GM12891 (cell line): ENCODE data around the gene KCND1.
A peak's percentile ranks its signal among the peaks of the same experiment; 100 is the strongest.

Experiments
- DNase-seq: peaks from one replicate; pipeline ENCODE4 v3.0.0; 2011; ENCODE audit warnings: low spot score; ENCODE audit not compliant: insufficient read length
- FAIRE-seq: peaks from 2 replicates; lab custom pipeline; 2011; peaks lifted over from hg19 to GRCh38; lab: Jason Lieb, UNC
- PAX5 ChIP-seq: IDR thresholded peaks from 2 replicates; pipeline ENCODE4 v1.6.1; 2011; ENCODE audit warnings: low read length, moderate library complexity, mild to moderate bottlenecking; ENCODE audit not compliant: insufficient read depth, severe bottlenecking
- POLR2A ChIP-seq: IDR thresholded peaks from 2 replicates; pipeline ENCODE4 v1.6.1; 2011; ENCODE audit warnings: low read depth, low read length, control low read depth
- POLR2AphosphoS5 ChIP-seq: IDR thresholded peaks from 2 replicates; pipeline ENCODE4 v1.6.1; 2011; ENCODE audit warnings: low read depth, low read length, control low read depth
- POU2F2 ChIP-seq: IDR thresholded peaks from 2 replicates; pipeline ENCODE4 v1.6.1; 2011; ENCODE audit warnings: low read depth, mild to moderate bottlenecking, control low read depth, low read length, moderate library complexity
- SPI1 ChIP-seq: IDR thresholded peaks from 2 replicates; pipeline ENCODE4 v1.6.1; 2011; ENCODE audit warnings: low read depth, low read length, control low read depth
- TAF1 ChIP-seq: IDR thresholded peaks from 2 replicates; pipeline ENCODE4 v1.6.1; 2011; ENCODE audit warnings: low read depth, low read length, control low read depth

The KCND1 gene

DNA sequence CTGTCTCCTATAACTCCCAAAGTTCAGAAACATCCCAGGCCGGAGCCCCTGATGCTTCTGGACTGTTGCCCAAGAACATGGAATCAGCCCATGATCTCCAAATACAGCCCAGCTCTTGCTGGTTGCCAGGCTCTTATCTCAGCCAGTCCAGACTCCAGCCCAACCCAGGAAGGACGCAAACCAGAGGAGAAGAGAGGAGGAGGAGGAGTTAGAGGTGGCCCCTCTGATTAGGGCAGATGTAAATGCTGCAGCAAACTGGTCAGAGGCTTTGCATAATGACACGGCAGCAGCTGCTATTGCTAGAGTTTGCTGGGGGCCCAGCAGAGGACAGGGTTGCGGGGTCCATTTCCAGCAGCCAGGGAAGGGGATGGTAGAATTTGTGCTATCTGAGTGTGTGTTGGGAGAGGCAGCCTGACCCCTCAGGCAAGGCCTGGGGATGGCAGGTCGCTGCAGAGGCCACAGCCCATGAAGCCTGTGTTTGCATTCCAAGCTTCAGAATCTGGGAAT is 10.0 kb downstream of the KCND1 start:
- DNase-seq (no peak), FAIRE-seq (peak; percentile 90)
- peak; percentile 83; the same call in 1 of the 2 replicates for TF ChIP-seq POU2F2
- no peak for TF ChIP-seq TAF1

DNA sequence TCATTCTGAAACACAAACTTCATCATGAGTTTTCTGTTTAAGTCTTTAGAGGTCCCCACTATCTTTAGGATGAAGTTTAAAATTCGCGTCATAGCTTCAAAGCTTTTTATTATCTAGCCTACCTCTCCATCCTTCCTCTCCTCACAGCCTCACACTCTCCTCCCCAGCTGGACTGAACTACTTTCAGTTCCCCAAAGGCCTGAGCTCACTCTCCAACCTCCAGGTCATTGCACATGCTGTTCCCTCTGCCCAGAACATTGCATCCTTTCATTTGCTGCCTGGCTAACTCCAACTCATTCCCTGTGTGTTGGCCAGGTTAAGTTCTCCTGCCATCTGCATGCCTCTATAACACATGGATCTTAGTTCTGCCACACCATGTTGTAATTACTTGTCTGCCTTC is 11.4 kb downstream of the KCND1 start:
- TF ChIP-seq SPI1 = peak; percentile 93
- TF ChIP-seq POLR2AphosphoS5 = no peak
- no peak for TF ChIP-seq TAF1
- DNase-seq (no peak), FAIRE-seq (peak; percentile 89)

DNA sequence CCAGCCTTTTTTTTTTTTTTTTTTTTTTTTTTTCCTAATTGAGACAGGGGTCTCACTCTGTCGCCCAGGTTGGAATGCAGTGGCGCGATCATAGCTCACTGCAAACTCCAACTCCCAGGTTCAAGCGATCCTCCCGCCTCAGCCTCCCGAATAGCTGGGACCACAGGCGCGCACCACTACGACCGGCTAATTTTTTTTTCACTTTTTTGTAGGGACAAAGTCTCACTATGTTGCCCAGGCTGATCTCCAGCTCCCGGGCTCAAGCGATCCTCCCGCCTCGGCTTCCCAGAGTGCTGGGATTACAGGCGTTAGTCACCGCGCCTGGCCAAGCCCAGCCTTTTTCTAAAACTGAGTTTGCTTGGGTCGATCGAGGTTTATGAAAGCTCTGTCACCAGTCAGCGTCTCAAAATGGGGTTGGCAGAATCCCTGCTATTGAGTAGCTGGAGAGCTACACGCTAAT is 13.0 kb downstream of the KCND1 start:
- DNase-seq (no peak), FAIRE-seq (no peak)
- TF ChIP-seq POLR2AphosphoS5 (no peak), TAF1 (no peak)

DNA sequence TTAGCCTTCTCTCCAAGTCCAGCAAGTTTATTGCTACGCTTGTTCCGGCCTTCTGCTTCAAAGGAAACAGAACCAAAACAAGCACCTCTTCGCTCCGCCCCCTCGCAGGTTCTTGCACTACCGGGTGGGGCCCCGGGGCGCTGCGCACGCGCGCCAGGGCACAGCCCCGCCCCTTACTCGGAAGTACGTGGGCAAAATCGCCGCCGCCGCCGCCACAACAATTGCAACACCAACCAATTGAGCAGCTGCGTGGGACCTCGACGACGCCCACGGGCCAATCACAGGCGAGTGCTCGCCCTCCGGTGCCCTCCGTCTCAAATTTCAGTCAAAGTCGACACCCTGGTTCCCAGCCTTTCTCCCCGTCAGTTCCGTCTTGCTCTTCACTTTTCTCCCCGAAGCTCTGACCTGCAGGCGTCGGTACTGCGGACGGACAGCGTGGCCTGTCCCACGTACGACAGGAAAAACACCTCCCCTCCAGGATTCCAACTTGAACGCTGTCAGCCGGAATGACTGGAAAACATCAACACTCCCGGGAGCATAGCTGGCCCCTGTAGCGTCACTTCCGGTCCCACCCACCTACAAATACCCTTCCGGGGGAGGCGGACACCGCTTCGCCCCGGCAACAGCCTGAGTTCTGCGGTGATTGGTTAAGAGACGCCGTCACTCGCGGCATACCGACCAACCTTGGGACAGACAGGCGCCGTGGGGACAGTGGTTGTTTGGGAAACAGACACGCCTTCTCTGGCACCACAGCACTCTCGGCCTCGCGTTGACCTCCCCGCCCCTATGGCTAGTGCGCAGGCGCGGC is 13.6 kb downstream of the KCND1 start:
- peak; percentile 100 for FAIRE-seq

DNA sequence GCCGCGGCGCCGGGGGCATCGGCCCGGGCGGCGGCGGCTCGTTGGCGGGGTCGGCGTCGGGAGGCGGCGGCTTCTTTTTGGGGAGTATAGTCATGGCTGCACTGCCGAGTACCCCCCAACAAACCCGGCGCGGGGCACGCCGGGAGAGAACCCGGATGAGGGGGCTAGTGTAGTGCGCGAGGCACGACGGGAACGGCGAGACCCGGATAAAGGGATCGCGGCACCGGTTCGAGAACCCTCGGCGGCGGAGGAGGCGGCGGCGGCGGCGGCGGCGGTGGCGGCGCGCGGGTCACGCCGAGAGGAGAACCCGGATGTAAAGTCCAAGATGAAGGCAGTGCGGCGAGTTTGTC is 14.2 kb downstream of the KCND1 start, which contains the start of gene OTUD5:
Gene OTUD5 (minus strand): TSS at position 131 of the 350 bp plus-strand sequence. CDS start 37 bp downstream, at position 94.
- peak; percentile 68 for DNase-seq
- TF ChIP-seq POLR2AphosphoS5 (no peak), PAX5 (no peak), POLR2A (no peak), POU2F2 (no peak), TAF1 (no peak), SPI1 (no peak)
- FAIRE-seq = no peak

More for the DNA sequence above, 13.6 kb downstream of the KCND1 start:
- peak; percentile 74 for DNase-seq
- TF ChIP-seq POLR2A (peak; percentile 63; the same call in 1 of the 2 replicates), SPI1 (no peak), POU2F2 (no peak), POLR2AphosphoS5 (peak; percentile 71)

DNA sequence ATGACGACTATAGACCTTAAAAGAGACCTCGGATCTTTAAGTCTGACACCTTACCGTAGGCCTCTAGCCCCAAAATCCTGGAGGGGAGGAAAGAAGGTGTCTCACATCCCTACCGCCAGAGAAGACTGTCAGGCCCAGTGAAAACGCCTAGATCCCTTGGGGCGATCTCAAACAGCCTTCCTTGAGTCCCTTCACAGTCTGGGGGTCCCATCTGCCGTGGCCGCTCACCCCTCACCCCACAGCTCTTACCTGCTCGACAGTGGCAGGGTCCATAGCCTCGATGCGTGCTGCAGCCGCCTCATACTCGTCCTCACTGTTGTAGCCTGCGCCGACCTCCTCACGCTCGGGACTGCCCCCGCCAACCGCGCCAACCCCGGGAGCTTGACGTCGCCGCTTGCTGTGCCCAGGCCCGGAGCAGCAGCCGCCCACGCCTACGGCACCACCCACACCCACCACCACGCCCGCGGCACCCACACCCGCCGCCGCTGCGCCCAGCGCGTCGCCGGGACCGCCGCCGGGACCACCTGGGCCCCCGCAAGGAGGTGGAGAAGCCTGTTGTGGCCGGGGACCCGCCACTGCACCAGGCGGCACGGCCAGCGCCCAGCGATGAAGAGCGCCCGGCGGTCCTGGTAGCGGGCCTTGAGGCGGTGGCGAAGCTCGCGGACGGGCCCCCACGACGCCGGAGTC is 14.8 kb downstream of the KCND1 start:
- DNase-seq (no peak), FAIRE-seq (peak; percentile 94)
- no peak for TF ChIP-seq POLR2AphosphoS5
- no peak for TF ChIP-seq TAF1
- no peak for TF ChIP-seq POLR2A
- TF ChIP-seq POU2F2 = no peak
- TF ChIP-seq SPI1 = no peak
- no peak for TF ChIP-seq PAX5

DNA sequence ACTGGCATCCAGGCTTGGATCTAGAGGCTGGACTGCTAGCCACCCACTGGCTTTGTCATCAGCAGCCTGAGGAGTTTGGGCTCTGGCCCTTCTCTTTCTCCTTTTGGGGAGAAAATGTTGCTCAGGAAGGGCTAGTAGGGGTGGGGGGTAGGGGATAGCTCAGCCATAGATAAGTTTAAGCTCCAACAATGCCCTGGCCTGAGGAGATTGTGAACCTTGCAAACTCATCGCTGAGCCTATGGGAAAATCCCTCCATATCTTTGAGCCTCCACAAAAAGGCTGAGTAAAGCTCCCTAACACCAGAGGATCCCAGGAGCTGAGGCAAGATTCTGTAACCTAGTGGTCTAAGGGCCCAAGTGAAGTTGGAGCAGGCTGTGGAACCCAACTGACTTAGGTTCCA is 23.1 kb downstream of the KCND1 start:
- no peak for TF ChIP-seq SPI1
- TF ChIP-seq POU2F2 = no peak
- TF ChIP-seq POLR2A = no peak
- no peak for TF ChIP-seq POLR2AphosphoS5
- no peak for TF ChIP-seq PAX5
- TF ChIP-seq TAF1 = no peak
- FAIRE-seq = no peak
- DNase-seq = no peak

DNA sequence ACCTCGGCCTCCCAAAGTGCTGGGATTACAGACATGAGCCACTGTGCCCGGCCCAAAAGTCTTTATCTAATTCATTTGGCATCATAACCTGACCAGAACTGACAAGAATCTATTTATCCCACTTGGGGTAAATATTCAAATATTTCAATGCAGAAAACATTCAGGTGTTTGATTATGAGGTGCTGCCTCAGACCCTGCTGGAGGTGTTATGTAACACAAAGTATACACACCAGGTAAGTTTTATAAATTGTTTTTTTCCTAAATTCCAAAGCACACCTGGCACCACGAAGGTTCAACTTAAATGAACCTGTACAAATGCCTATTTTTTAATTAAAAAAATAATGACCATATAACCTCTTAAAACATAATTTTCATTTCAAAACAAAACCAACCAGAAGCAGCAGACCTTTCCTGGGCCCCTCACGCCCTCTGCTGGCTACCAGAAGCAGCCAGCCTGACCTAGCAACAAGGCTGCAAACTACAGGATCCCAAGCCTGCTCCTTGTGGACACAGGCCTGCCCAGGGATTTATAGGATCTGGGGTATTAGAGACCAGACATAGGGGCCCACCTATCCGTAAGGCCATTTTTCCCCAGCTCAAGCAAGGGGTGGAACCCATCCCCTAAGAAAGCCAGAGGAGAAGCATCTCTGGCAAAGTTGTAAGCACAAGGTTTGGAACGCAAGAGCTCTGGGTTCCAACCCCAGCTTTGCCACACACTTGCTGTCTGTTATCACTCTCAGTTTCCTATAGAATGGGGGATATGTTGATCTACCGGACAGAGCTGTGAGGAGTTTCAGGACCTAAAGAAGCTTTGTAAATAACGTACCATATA is 25.9 kb downstream of the KCND1 start:
- no peak for DNase-seq
- TF ChIP-seq SPI1 (no peak), POLR2AphosphoS5 (no peak), POU2F2 (no peak)
- FAIRE-seq = peak; percentile 80

DNA sequence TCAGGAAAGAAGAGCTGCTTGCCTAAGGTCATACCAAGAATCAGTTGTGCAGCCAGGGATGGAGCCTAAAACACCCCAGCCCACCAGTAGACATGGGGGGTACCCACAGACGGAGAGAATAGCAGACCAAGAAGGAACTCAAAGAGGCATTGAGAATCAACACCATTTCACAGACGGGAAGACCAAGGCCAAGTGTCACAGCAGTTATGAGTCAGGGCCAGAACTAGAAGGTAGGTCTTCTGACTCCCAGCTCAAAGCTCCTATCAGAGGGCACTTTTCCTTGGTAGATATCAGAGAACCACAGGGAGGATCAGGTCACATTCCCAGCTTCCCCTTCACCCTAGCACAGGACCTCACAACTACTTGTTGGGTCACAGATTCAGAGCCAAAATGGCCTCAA is 28.7 kb downstream of the KCND1 start:
- TF ChIP-seq SPI1 = no peak
- no peak for TF ChIP-seq TAF1
- DNase-seq (no peak), FAIRE-seq (peak; percentile 88)

DNA sequence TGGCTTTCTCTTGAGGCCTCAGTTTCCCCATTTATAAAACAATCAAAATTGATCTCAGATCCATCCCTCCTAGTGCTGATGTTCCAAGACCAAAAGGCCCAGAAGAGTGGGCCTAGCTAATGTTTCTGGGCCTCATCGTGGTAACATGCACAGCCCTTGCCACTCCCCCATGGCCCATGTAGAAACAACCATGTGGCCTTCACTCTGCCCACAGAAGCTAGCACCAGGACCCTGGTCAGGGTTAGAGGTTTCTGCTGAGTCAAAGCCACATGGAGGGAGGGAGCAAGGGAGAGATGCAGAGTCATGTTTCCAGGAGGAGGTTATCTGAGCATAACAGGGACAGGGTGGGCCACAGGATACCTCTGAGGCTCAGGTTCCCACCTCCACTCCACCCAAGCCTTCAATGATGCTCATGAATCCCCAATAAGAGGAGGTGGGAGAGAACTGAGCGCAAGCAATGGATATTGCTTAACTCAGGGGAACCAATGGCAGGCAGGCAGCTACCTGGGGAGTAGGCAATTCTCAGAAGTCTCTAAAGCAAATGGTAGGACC is 31.2 kb downstream of the KCND1 start:
- TF ChIP-seq POLR2A (no peak), POLR2AphosphoS5 (no peak), TAF1 (no peak), SPI1 (no peak), PAX5 (no peak), POU2F2 (no peak)
- FAIRE-seq = no peak

More for the DNA sequence above, 31.2 kb downstream of the KCND1 start:
- DNase-seq = no peak
